ENCODE data around the gene CDC42SE1.

CDC42SE1 gene

DNA sequence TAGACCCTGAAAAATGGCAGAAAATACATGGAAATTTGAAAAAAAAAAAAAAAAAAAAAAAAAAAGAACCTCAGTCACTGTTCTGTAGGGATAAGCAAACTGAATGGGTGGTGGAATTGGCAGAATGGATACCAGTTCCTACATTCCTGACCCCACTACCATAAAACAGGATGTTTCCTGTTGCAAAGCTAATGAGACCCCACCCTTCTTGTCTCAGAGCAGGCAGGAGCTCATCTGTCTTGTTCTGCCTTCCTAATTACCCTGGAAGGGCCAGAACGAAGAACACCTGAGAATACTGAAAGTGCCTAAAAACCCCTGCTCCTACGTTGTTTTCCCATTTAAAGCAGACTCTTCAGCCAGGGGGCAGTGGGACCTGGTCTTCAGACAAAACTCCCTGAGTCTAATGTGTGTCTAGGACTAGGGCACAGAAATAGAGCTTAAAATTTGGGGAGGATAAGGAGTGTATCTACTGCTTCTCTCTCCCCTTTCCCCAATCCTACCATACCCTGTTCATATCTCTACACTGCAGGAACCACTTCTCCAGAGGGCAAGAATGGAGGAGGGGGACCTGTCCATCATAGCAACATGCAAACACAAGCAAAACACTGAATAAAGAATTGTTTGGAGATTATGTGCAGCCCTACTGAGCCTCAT is 7.9 kb downstream of the CDC42SE1 start:
- no peak for DNase-seq

GRCh38 chr1:151050051-151050688 is 9.3 kb downstream of the CDC42SE1 start:
- DNase-seq: no peak

DNA sequence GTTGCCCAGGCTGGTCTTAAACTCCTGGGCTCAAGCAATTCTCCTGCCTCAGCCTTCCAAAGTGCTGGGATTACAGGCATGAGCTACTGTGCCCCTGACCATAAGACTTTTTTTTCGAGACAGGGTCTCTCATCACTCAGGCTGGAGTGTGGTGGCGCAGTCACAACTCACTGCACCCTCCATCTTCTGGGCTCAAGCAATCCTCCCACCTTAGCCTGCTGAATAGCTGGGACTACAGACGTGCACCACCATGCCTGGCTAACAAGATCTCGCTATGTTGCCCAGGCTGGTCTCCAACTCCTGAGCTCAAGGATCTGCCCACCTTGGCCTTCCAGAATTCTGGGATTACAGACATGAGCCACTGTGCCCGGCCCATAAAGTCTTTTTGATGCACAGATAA is 10.0 kb downstream of the CDC42SE1 start:
- no peak for DNase-seq

DNA sequence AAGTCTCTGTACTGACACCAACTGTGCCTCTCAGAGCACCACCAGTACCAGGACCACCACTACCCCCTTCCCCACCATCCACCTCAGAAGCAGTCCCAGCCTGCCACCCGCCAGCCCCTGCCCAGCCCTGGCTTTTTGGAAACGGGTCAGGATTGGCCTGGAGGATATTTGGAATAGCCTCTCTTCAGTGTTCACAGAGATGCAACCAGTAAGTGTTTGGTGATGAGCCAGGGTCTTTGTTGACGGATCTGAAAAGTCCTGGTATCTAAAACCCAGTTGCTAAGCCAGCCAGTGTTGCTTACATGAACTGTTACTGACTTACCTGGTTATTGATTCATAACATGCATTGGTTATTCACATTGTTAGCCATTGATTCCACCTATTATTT is 10.8 kb downstream of the CDC42SE1 start:
- DNase-seq: no peak

DNA sequence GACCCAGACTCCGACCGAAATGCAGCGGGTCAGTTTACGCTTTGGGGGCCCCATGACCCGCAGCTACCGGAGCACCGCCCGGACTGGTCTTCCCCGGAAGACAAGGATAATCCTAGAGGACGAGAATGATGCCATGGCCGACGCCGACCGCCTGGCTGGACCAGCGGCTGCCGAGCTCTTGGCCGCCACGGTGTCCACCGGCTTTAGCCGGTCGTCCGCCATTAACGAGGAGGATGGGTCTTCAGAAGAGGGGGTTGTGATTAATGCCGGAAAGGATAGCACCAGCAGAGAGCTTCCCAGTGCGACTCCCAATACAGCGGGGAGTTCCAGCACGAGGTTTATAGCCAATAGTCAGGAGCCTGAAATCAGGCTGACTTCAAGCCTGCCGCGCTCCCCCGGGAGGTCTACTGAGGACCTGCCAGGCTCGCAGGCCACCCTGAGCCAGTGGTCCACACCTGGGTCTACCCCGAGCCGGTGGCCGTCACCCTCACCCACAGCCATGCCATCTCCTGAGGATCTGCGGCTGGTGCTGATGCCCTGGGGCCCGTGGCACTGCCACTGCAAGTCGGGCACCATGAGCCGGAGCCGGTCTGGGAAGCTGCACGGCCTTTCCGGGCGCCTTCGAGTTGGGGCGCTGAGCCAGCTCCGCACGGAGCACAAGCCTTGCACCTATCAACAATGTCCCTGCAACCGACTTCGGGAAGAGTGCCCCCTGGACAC is 11.3 kb downstream of the CDC42SE1 start:
- DNase-seq: peak; percentile 22 to 59

- DNase-seq: peak; percentile 43 to 62
These were observed 11.9 kb downstream of the CDC42SE1 start, which contains the start of gene C1orf56 for GRCh38 chr1:151047591-151047924. Gene C1orf56, plus strand, starts transcription at chr1:151047751. Its CDS starts 97 bp downstream, at chr1:151047848.

DNA sequence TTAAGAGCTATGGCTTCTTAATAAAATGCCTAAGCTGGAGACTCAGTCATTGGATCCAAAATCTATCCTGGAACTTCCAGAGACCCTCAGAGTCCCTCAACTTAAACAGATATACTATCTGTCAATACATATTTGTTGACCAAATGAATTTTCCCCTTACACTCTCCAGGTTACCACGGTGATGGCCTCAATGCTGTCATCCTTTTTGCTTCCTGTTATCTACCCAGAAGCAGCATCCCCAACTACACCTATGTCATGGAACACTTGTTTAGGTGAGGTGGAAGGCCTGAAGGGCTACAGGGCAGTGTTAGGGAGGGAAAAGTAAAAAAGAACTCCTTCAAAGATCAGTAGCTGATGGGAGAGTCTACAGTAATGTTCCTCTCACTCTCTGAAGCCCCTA is 16.3 kb downstream of the CDC42SE1 start:
- DNase-seq: no peak

GRCh38 chr1:151039521-151039920 is 19.9 kb downstream of the CDC42SE1 start:
- DNase-seq: no peak

DNA sequence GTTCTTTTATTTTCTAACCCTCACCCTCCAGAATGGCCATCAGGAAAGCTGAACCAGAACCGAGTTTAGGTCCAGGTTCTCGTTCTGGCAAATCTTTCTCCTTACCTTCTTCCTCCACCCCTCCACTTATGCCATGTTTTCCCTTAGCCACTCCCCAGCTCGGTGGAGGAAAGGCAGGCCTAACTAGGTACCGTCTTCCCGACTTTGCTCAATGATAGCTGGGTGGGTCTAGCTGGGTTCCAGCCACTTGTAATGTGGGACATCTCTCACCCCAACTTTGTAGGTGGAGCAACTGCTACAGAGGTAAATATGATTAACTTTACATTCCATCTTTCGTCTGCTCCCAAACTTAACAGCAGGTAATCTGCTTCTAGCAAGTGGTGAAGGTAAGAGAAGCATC is 22.4 kb downstream of the CDC42SE1 start:
- no peak for DNase-seq

- no peak for DNase-seq
These were observed 23.1 kb downstream of the CDC42SE1 start, which contains the start of gene BNIPL for GRCh38 chr1:151036356-151036755. Gene BNIPL, plus strand, starts transcription at chr1:151036586. Its CDS starts 140 bp downstream, at chr1:151036726.

DNA sequence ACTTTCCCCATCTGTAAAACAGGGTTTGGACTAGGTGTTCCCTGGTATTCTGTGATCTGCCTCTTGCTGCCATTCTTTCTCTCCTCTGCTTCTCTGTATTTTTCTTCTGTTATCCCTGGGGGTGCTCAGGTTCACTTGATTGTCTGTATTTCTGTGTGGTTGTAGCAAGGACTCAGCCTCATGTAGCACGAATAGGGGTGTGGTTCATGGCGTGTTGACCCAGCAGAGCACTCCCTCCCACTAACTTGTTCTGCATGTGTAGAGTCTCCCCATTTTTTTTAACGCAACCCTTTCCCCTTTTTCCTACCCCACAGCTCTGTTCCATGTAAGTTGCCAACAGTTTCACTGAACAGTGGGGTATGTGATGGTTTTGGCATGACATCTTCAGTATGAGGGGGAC is 24.3 kb downstream of the CDC42SE1 start:
- DNase-seq: no peak

GRCh38 chr1:151032164-151032563 is 27.3 kb downstream of the CDC42SE1 start:
- DNase-seq: no peak

- no peak for DNase-seq
These were observed 33.0 kb downstream of the CDC42SE1 start for GRCh38 chr1:151026460-151026859.

DNA sequence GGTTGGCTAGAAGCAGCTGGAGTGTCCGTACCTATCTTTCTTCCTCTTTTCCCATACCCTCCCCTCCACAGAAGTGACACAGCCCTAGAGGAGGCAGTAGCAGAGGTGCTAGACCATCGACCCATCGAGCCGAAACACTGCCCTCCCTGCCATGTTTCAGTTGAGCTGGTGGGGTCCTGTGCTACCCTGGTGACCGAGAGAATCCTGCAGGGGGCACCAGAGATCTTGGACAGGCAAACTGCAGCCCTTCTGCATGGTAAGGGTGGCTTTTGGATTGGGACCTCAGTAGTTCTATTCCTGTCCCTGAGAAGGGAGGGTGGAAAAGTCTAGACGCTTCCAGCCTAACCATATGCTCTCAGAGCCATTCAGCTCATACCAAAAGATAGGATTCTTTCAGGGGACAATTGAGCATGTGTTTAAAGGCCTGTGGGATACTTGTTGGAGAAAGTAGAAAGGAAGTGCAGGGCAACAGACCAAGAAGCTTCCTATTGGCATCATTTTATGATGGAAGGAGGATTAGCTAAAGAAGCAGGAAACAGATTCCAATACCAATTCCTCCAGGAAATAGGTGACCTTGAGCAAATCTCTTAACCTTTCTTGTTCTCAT is 34.8 kb downstream of the CDC42SE1 start:
- peak; percentile 66 to 75 for DNase-seq

- no peak for DNase-seq
These were observed 45.9 kb downstream of the CDC42SE1 start for GRCh38 chr1:151013518-151013917.

DNA sequence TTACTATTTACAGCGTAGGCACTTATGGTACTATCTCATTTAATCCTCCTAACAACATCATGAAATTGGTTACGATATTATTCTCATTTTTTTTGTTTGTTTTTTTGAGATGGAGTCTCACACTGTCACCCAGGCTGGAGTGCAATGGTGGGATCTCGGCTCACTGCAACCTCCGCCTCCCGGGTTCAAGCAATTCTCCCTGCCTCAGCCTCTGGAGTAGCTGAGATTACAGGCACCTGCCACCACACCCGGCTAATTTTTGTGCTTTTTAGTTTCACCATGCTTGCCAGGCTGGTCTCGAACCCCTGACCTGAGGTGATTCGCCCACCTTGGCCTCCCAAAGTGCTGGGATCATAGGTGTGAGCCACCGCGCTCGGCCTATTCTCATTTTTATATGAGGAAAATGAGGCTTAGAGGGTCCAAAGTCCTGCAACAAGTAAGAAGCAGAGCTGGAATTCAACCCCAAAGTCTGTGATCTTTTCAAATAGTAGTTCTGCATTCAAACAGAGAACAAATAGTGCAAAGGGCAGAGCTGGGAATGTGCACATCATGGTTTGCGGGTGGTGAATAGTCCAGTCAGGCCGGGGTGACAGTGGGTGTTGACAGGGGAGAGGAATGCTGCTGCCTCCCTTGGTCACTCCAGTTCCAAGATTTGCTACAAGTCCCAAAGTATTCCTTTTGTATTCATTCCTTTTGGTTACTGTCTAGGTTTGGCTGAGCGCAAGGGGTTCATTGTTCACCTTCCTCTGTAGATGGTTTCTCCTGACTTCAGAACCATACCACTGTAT is 46.5 kb downstream of the CDC42SE1 start:
- no peak for DNase-seq

- no peak for DNase-seq
These were observed 48.1 kb downstream of the CDC42SE1 start for GRCh38 chr1:151011154-151011850.

GRCh38 chr1:151010346-151010726 is 49.1 kb downstream of the CDC42SE1 start:
- DNase-seq: no peak

DNA sequence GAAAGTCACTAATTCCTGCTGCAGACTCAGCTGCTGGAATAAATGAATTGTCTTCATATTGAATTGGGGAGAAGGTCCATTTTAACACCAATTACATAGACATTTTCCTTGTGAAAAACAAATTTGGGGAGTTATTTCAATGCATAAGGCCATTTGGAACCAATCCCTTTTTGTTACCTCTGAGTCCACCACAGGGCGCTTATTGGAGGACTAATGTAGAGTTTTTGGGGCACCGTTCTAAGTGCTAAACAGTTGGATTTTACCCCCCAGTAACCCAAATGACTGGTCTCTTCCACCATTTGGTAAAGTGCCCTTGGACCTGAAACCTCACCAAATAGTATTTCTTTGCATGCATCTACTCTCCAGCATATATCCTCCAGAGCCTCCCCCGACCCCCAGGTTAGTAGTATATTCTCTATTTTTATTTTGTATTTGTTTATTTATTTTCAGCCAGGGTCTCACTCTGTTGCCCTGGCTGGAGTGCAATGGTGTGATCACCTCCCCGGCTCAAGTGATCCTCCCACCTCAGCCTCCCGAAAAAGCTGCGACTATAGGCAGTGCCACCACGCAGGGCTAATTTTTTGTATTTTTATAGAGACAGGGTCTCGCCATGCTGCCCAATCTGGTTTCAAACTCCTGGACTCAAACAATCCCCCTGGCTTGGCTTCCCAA is 49.6 kb downstream of the CDC42SE1 start:
- DNase-seq: no peak

GRCh38 chr1:151009206-151009587 is 50.2 kb downstream of the CDC42SE1 start:
- no peak for DNase-seq

Data from hippocampal formation (tissue), 2 donors.